Measurements from ENCODE around the gene PCNX1.

PCNX1 gene

GRCh38 chr14:70976591-70976990 is 69.3 kb downstream of the PCNX1 start:
- TF ChIP-seq CTCF (IDR thresholded peaks at IDR 0.05; ENCODE audit: insufficient read depth, low read length, poor library complexity, severe bottlenecking), result no peak
- DNase-seq (ENCODE audit: extremely low read depth, insufficient read length), result no peak
- Histone ChIP-seq H3K4me3 (replicated peaks; ENCODE audit: low read depth, low read length) (no peak overlapping the region), H3K27me3 (replicated peaks; ENCODE audit: control insufficient read depth, insufficient read depth, low read length) (no peaks in the 10 kb centered on the region), H3K36me3 (ENCODE audit: control insufficient read depth, insufficient read depth, low read length) (peaks cover 12% of the 10 kb centered on the region)

GRCh38 chr14:70981000-70981952 is 74.0 kb downstream of the PCNX1 start:
- no peak for DNase-seq (ENCODE audit: extremely low read depth, insufficient read length)
- no peak for TF ChIP-seq CTCF (IDR thresholded peaks at IDR 0.05; ENCODE audit: insufficient read depth, low read length, poor library complexity, severe bottlenecking)

GRCh38 chr14:70982200-70982599 is 74.9 kb downstream of the PCNX1 start:
- H3K27me3 ChIP-seq (replicated peaks; ENCODE audit: control insufficient read depth, insufficient read depth, low read length), result no peaks in the 10 kb centered on the region
- DNase-seq (ENCODE audit: extremely low read depth, insufficient read length), result no peak

More at GRCh38 chr14:70981000-70981952, 74.0 kb downstream of the PCNX1 start:
- Histone ChIP-seq H3K36me3 (ENCODE audit: control insufficient read depth, insufficient read depth, low read length) (peaks cover 12% of the 10 kb centered on the region), H3K27me3 (replicated peaks; ENCODE audit: control insufficient read depth, insufficient read depth, low read length) (no peaks in the 10 kb centered on the region), H3K4me3 (replicated peaks; ENCODE audit: low read depth, low read length) (no peak overlapping the region)

GRCh38 chr14:70987041-70987440 is 79.8 kb downstream of the PCNX1 start:
- H3K27me3 ChIP-seq (replicated peaks; ENCODE audit: control insufficient read depth, insufficient read depth, low read length), result no peaks in the 10 kb centered on the region
- H3K4me3 ChIP-seq (replicated peaks; ENCODE audit: low read depth, low read length), result no peak overlapping the region

More at GRCh38 chr14:70982200-70982599, 74.9 kb downstream of the PCNX1 start:
- H3K36me3 ChIP-seq (ENCODE audit: control insufficient read depth, insufficient read depth, low read length), result peaks cover 8% of the 10 kb centered on the region
- H3K4me3 ChIP-seq (replicated peaks; ENCODE audit: low read depth, low read length), result no peak overlapping the region
- TF ChIP-seq CTCF (IDR thresholded peaks at IDR 0.05; ENCODE audit: insufficient read depth, low read length, poor library complexity, severe bottlenecking), result no peak

GRCh38 chr14:70988452-70988851 is 81.2 kb downstream of the PCNX1 start:
- TF ChIP-seq CTCF (IDR thresholded peaks at IDR 0.05; ENCODE audit: insufficient read depth, low read length, poor library complexity, severe bottlenecking), result no peak
- DNase-seq (ENCODE audit: extremely low read depth, insufficient read length), result no peak
- Histone ChIP-seq H3K4me3 (replicated peaks; ENCODE audit: low read depth, low read length) (no peak overlapping the region), H3K27me3 (replicated peaks; ENCODE audit: control insufficient read depth, insufficient read depth, low read length) (no peaks in the 10 kb centered on the region), H3K36me3 (ENCODE audit: control insufficient read depth, insufficient read depth, low read length) (no peaks in the 10 kb centered on the region; the same call in 1 of the 2 replicates)

More at GRCh38 chr14:70987041-70987440, 79.8 kb downstream of the PCNX1 start:
- TF ChIP-seq CTCF (IDR thresholded peaks at IDR 0.05; ENCODE audit: insufficient read depth, low read length, poor library complexity, severe bottlenecking), result no peak
- no peaks in the 10 kb centered on the region; the same call in 1 of the 2 replicates for H3K36me3 ChIP-seq (ENCODE audit: control insufficient read depth, insufficient read depth, low read length)
- no peak for DNase-seq (ENCODE audit: extremely low read depth, insufficient read length)
